ENCODE data around the gene OR5B21. TPM values are rescaled to one million over a fixed set of nuclear protein-coding genes. Genes with fewer than 3 reads are reported as not detected.

Gene OR5B21
- total RNA-seq, 1 experiment from 2014 or later = not detected

DNA sequence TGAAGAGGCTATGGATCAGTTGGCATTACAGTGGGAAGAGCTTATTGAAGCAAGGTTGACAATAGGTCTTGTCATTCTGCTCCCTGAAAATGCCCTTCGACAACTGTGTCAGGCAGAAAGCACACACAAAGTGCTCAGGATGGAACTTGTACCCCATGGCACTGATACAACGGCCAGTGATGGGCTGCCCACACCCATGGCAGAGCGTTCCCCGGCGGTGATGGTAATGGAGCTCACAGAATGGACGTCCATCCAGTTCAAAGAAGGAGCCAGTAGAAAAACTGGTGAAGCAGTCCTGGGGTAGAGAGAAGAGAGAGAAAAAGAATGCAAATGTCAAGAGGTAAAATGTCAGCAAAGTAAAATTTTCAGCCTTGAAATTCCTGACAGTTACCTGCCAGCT is 19.5 kb upstream of the OR5B21 start:
- no peak for DNase-seq
- Histone ChIP-seq H3K18ac (ENCODE audit: insufficient read length, low read depth, low read length) (no peak overlapping the region), H4K20me1 (ENCODE audit: control insufficient read depth, insufficient read depth, insufficient read length) (no peaks in the 10 kb centered on the region), H3K9ac (ENCODE audit: extremely low read depth, insufficient read length, low read length) (no peak overlapping the region), H3K9me3 (ENCODE audit: control insufficient read depth, low read depth, low read length) (no peaks in the 10 kb centered on the region), H3K23me2 (ENCODE audit: insufficient read length, low read depth, low read length, poor library complexity, severe bottlenecking) (no peaks in the 10 kb centered on the region), H2BK12ac (ENCODE audit: insufficient read length, low read depth, low read length) (no peak overlapping the region), H3K79me1 (ENCODE audit: insufficient read depth, low read depth, low read length, poor library complexity, severe bottlenecking) (no peaks in the 10 kb centered on the region), H2BK20ac (ENCODE audit: low read depth, low read length, poor library complexity, severe bottlenecking) (no peak overlapping the region), H3K4me1 (ENCODE audit: insufficient read depth, low read length) (no peaks in the 10 kb centered on the region), H3K27me3 (ENCODE audit: insufficient read depth, low read length) (no peaks in the 10 kb centered on the region), H3K27ac (ENCODE audit: insufficient read length, low read depth, low read length) (no peak overlapping the region), H2BK5ac (ENCODE audit: insufficient read length, low read length) (no peak overlapping the region), H2AFZ (ENCODE audit: low read length) (no peak overlapping the region), H3T11ph (ENCODE audit: low read length) (no peak overlapping the region), H3K56ac (ENCODE audit: insufficient read length, low read depth, low read length) (no peak overlapping the region), H3K79me2 (ENCODE audit: insufficient read depth, low read length) (no peaks in the 10 kb centered on the region), H3K4ac (ENCODE audit: low read depth, low read length) (no peak overlapping the region), H4K5ac (ENCODE audit: insufficient read length, low read depth, low read length) (no peak overlapping the region), H3K14ac (ENCODE audit: insufficient read depth, low read length) (no peak overlapping the region), H2AK5ac (ENCODE audit: insufficient read length, low read length) (no peak overlapping the region), H4K8ac (replicated peaks; ENCODE audit: insufficient read length, low read depth, low read length) (no peak overlapping the region), H3K23ac (ENCODE audit: insufficient read length, low read depth, low read length) (no peak overlapping the region), H3K4me2 (ENCODE audit: insufficient read depth, insufficient read length, low read length) (no peak overlapping the region), H4K91ac (ENCODE audit: insufficient read length, low read depth, low read length) (no peak overlapping the region), H2BK15ac (ENCODE audit: low read depth, low read length) (no peak overlapping the region), H2BK120ac (ENCODE audit: low read depth, low read length, poor library complexity, severe bottlenecking) (no peak overlapping the region)
- peaks cover 9 to 11% (median 10%) of the 10 kb centered on the region in 3 experiments for H3K36me3 Mint-ChIP-seq (ENCODE audit: insufficient read depth in 1 of 3, low read depth in 3 of 3)
- H3K27me3 Mint-ChIP-seq (ENCODE audit: low read depth) = no peaks in the 10 kb centered on the region
- H3K4me3 Mint-ChIP-seq = no peak overlapping the region
- TF ChIP-seq, protein P1, sequence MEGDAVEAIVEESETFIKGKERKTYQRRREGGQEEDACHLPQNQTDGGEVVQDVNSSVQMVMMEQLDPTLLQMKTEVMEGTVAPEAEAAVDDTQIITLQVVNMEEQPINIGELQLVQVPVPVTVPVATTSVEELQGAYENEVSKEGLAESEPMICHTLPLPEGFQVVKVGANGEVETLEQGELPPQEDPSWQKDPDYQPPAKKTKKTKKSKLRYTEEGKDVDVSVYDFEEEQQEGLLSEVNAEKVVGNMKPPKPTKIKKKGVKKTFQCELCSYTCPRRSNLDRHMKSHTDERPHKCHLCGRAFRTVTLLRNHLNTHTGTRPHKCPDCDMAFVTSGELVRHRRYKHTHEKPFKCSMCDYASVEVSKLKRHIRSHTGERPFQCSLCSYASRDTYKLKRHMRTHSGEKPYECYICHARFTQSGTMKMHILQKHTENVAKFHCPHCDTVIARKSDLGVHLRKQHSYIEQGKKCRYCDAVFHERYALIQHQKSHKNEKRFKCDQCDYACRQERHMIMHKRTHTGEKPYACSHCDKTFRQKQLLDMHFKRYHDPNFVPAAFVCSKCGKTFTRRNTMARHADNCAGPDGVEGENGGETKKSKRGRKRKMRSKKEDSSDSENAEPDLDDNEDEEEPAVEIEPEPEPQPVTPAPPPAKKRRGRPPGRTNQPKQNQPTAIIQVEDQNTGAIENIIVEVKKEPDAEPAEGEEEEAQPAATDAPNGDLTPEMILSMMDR (conservative IDR thresholded peaks at IDR 0.05) = no peak
- peaks cover 8 to 11% of the 10 kb centered on the region in 2 experiments for H3K9me3 Mint-ChIP-seq
- no peak overlapping the region for H3K27ac Mint-ChIP-seq
- H3K4me1 Mint-ChIP-seq = peaks cover 9% of the 10 kb centered on the region in 2 experiments
- WGBS (ENCODE audit: extremely low coverage, insufficient read length, low lambda C conversion rate) = no CpG with 5 or more reads among the region's 6 CpGs

Data from H9 (cell line).